Loucy (cell line): ENCODE results near the gene ZCCHC10.

Experiments
- H2AFZ ChIP-seq: fragments of 200-600 bp; sonication (generic); 2 replicates; pipeline ENCODE4 v1.6.0; 2016; ENCODE audit warnings: antibody characterized with exemption, mild to moderate bottlenecking, low read length, moderate library complexity
- H3F3A ChIP-seq: fragments of 200-600 bp; 2 replicates; pipeline ENCODE4 v1.6.0; 2016; ENCODE audit warnings: antibody characterized with exemption, low read depth, mild to moderate bottlenecking
- H3K27me3 ChIP-seq: fragments of 200-600 bp; sonication (generic); 2 replicates; pipeline ENCODE4 v1.6.1; 2014; ENCODE audit warnings: low read length, mild to moderate bottlenecking; ENCODE audit not compliant: insufficient read depth, poor library complexity, severe bottlenecking
- H3K36me3 ChIP-seq: fragments of 200-600 bp; sonication (generic); 2 replicates; pipeline ENCODE4 v1.6.1; 2016; ENCODE audit warnings: low read length; ENCODE audit not compliant: insufficient read depth
- H3K4me1 ChIP-seq: fragments of 200-600 bp; sonication (generic); 2 replicates; pipeline ENCODE4 v1.5.1; 2014; ENCODE audit warnings: low read length, mild to moderate bottlenecking; ENCODE audit not compliant: insufficient read depth, poor library complexity, severe bottlenecking
- H3K4me2 ChIP-seq: fragments of 200-600 bp; sonication (generic); 2 replicates; pipeline ENCODE4 v1.6.0; 2014; ENCODE audit warnings: antibody characterized with exemption, low read length, low read depth, mild to moderate bottlenecking; ENCODE audit not compliant: poor library complexity, severe bottlenecking
- H3K4me3 ChIP-seq: fragments of 200-600 bp; sonication (generic); 2 replicates; pipeline ENCODE4 v1.5.1; 2014; ENCODE audit warnings: low read length, mild to moderate bottlenecking, mixed read lengths; ENCODE audit not compliant: poor library complexity, severe bottlenecking
- H3K79me2 ChIP-seq: fragments of 200-600 bp; sonication (generic); 2 replicates; pipeline ENCODE4 v1.6.1; 2014; ENCODE audit warnings: low read length; ENCODE audit not compliant: insufficient read depth
- H3K9ac ChIP-seq: fragments of 200-600 bp; sonication (generic); 2 replicates; pipeline ENCODE4 v1.6.0; 2014; ENCODE audit warnings: mild to moderate bottlenecking, low read depth, low read length, moderate library complexity; ENCODE audit not compliant: poor library complexity, severe bottlenecking
- H3K9me2 ChIP-seq: fragments of 200-600 bp; sonication (generic); replicated peaks from 2 replicates; pipeline ENCODE4 v1.6.1; 2016; ENCODE audit warnings: low read depth, low read length, mixed read lengths
- H3K9me3 ChIP-seq: fragments of 200-600 bp; sonication (generic); 2 replicates; pipeline ENCODE4 v1.6.1; 2014; ENCODE audit warnings: mild to moderate bottlenecking, antibody characterized with exemption, low read length, low read depth; ENCODE audit not compliant: insufficient read depth
- H4K20me1 ChIP-seq: fragments of 200-600 bp; sonication (generic); 2 replicates; pipeline ENCODE4 v1.6.0; 2014; ENCODE audit warnings: antibody characterized with exemption, low read length, mild to moderate bottlenecking; ENCODE audit not compliant: insufficient read depth, poor library complexity, severe bottlenecking
- EZH2phosphoT487 ChIP-seq: fragments of 200-600 bp; IDR thresholded peaks from 2 replicates; pipeline ENCODE4 v1.6.1; 2018; ENCODE audit warnings: antibody characterized with exemption, mild to moderate bottlenecking, moderate library complexity, borderline replicate concordance
- TF ChIP-seq, protein P1 (sequence below): fragments of 200-600 bp; sonication (generic); conservative IDR thresholded peaks from 2 replicates; pipeline ENCODE4 v1.5.1; 2014; ENCODE audit warnings: mild to moderate bottlenecking, antibody characterized with exemption, low read length

ZCCHC10 gene

GRCh38 chr5:132949136-132949535, 77.2 kb downstream of the ZCCHC10 start:
- Histone ChIP-seq H3K9me2 (no peaks in the 10 kb centered on the region), H2AFZ (no peak overlapping the region), H3F3A (no peaks in the 10 kb centered on the region), H3K9ac (no peak overlapping the region), H3K27me3 (no peaks in the 10 kb centered on the region), H3K4me3 (no peak overlapping the region), H3K4me1 (no peaks in the 10 kb centered on the region), H3K79me2 (peaks cover 40% of the 10 kb centered on the region; the same call in 1 of the 2 replicates), H3K36me3 (no peaks in the 10 kb centered on the region), H4K20me1 (no peaks in the 10 kb centered on the region), H3K9me3 (no peaks in the 10 kb centered on the region), H3K4me2 (no peak overlapping the region)
- TF ChIP-seq EZH2phosphoT487, result no peak
- TF ChIP-seq, protein P1, sequence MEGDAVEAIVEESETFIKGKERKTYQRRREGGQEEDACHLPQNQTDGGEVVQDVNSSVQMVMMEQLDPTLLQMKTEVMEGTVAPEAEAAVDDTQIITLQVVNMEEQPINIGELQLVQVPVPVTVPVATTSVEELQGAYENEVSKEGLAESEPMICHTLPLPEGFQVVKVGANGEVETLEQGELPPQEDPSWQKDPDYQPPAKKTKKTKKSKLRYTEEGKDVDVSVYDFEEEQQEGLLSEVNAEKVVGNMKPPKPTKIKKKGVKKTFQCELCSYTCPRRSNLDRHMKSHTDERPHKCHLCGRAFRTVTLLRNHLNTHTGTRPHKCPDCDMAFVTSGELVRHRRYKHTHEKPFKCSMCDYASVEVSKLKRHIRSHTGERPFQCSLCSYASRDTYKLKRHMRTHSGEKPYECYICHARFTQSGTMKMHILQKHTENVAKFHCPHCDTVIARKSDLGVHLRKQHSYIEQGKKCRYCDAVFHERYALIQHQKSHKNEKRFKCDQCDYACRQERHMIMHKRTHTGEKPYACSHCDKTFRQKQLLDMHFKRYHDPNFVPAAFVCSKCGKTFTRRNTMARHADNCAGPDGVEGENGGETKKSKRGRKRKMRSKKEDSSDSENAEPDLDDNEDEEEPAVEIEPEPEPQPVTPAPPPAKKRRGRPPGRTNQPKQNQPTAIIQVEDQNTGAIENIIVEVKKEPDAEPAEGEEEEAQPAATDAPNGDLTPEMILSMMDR, result no peak

DNA sequence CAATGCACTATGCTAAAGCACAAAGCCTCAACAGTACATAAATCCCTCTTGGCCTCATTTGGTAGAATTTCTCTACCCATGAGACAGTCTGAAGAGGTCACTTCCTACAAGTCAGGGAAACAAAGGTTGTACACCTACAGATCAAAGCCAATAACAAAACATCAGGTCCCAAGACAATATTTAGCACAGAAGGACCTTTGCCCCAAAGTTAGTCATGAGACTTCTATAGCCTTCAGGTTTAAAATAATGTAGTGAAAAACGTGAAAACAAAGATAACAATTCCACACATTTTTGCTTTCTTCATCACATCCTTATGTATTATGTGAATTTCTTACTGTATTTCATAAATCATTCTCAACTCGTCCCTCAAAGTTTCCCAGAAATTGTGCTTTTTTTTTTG, 78.7 kb downstream of the ZCCHC10 start:
- H3K9ac ChIP-seq, result no peak overlapping the region
- no peaks in the 10 kb centered on the region for H3K4me1 ChIP-seq
- TF ChIP-seq EZH2phosphoT487, result no peak
- TF ChIP-seq, protein P1, result no peak
- no peak overlapping the region for H2AFZ ChIP-seq
- no peak overlapping the region for H3K4me3 ChIP-seq
- H3K79me2 ChIP-seq, result peaks cover 40% of the 10 kb centered on the region; the same call in 1 of the 2 replicates
- no peaks in the 10 kb centered on the region for H3F3A ChIP-seq
- H4K20me1 ChIP-seq, result peaks cover 3% of the 10 kb centered on the region
- H3K27me3 ChIP-seq, result no peaks in the 10 kb centered on the region
- no peaks in the 10 kb centered on the region for H3K9me2 ChIP-seq
- H3K9me3 ChIP-seq, result no peaks in the 10 kb centered on the region
- no peak overlapping the region for H3K4me2 ChIP-seq
- H3K36me3 ChIP-seq, result no peaks in the 10 kb centered on the region
